Measurements from ENCODE around the gene TNN.

DNA sequence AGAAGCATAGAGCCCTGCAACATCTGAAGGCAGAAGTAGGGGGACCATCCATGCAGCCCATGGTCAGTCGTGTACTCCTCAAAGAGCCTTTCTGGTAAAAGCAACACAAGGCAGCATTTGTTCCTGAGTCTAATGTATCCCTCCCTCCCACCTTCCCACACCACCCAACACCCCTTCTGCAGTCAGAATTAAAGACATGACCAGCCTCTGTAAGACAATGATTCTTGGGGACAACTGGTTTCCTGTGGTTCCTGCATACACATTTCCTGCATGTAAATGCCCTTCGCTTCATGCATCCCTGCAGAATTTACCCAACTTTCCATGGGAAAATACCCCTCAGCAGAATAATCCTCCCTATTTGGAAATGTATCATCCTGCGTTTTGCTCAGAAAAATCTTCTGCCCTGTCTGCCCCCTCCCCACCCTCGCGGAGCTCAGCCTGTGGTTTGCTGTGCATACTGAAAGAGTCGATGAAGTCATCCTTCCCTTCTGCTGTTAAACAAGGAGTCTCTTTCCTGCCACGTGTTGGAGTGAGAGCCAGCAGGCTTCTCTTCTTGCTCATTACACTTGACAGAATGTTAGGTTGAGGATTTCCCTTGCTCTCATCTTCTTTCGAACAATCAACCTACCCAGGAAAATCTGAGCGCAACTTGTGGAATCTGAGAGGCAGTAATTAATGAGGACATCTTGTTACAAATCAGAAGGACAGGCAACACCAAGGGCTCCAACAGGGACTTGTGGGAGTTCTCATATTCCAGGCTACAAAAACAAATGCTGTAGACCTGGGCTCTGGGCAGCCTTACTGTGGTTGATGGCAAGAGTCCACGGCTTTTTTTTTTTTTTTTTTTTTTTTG lies 4.7 kb downstream of the TNN start:
- TF ChIP-seq CTCF (IDR thresholded peaks at IDR 0.05) (no peak), POLR2AphosphoS5 (IDR thresholded peaks at IDR 0.05) (peak in 3 of 4 donors; percentile 12 to 51 (median 17)), POLR2A (IDR thresholded peaks at IDR 0.05) (no peak)

Measured in sigmoid colon (tissue), 4 donors.